IMR-90 (cell line): Measurements from ENCODE around the gene ARSB. TPM values are rescaled to one million over a fixed set of nuclear protein-coding genes. Genes with fewer than 3 reads are reported as not detected.

Experiments
- ATAC-seq: fragments of 200-7000 bp; cut with Tn5 transposase; 2 replicates; pipeline ENCODE4 v1.9.1; 2020; ENCODE audit warnings: low read depth, mild to moderate bottlenecking, moderate library complexity
- BruUV-seq: library from RNA; stranded (reverse); fragments of 400-500 nt; replicated peaks from 2 replicates; lab custom pipeline; 2021; lab: Mats Ljungman, UMichigan
- CTCF ChIA-PET: fragments of 300-600 bp; formaldehyde crosslinking; extraction: SDS; loops from one replicate; lab custom pipeline; 2021; ENCODE audit warnings: antibody characterized with exemption; lab: Yijun Ruan, JAX
- POLR2A ChIA-PET: fragments of 300-600 bp; sonication (Branson Sonifier 250); formaldehyde crosslinking; loops from one replicate; lab custom pipeline; 2022; ENCODE audit warnings: antibody characterized with exemption; ENCODE audit not compliant: unreplicated experiment; lab: Charles Lee
- DNase-seq: peaks from one replicate; pipeline ENCODE4 v3.0.0; 2013
- H2AFZ ChIP-seq: replicated peaks from 2 replicates; pipeline ENCODE3; 2013; ENCODE audit warnings: low read length, mild to moderate bottlenecking; ENCODE audit not compliant: poor library complexity
- H2AK5ac ChIP-seq: 2 replicates; pipeline ENCODE4 v1.6.1; 2013; ENCODE audit warnings: low read depth, low read length, inconsistent platforms
- H2AK9ac ChIP-seq: replicated peaks from 2 replicates; pipeline ENCODE3; 2013; ENCODE audit warnings: mild to moderate bottlenecking, low read depth, low read length, moderate library complexity; ENCODE audit not compliant: poor library complexity
- H2BK120ac ChIP-seq: 2 replicates; pipeline ENCODE4 v1.6.1; 2013; ENCODE audit warnings: low read depth, low read length, inconsistent platforms
- H2BK15ac ChIP-seq: 3 replicates; pipeline ENCODE4 v1.6.1; 2013; ENCODE audit warnings: low read depth, low read length, inconsistent platforms
- H2BK20ac ChIP-seq: 2 replicates; pipeline ENCODE4 v1.6.1; 2013; ENCODE audit warnings: low read depth, mild to moderate bottlenecking, inconsistent platforms, low read length, moderate library complexity
- H2BK5ac ChIP-seq: 2 replicates; pipeline ENCODE4 v1.6.1; 2013; ENCODE audit warnings: mild to moderate bottlenecking, low read depth, low read length, inconsistent platforms; ENCODE audit not compliant: poor library complexity, severe bottlenecking
- H3K14ac ChIP-seq: replicated peaks from 2 replicates; pipeline ENCODE4 v1.6.1; 2013; ENCODE audit warnings: low read depth, low read length, inconsistent platforms
- H3K18ac ChIP-seq: 2 replicates; pipeline ENCODE4 v1.6.1; 2013; ENCODE audit warnings: low read depth, low read length, control low read depth
- H3K23ac ChIP-seq: 2 replicates; pipeline ENCODE4 v1.6.1; 2013; ENCODE audit warnings: low read depth, low read length, inconsistent platforms
- H3K27ac ChIP-seq: 2 replicates; pipeline ENCODE4 v1.5.1; 2013; ENCODE audit warnings: mild to moderate bottlenecking, control low read depth, low read length; ENCODE audit not compliant: insufficient read depth
- H3K27me3 ChIP-seq: 2 replicates; pipeline ENCODE4 v1.6.1; 2013; ENCODE audit warnings: low read length; ENCODE audit not compliant: control insufficient read depth, insufficient read depth
- H3K36me3 ChIP-seq: 2 replicates; pipeline ENCODE4 v1.6.1; 2013; ENCODE audit warnings: low read length, mixed read lengths; ENCODE audit not compliant: control insufficient read depth, insufficient read depth
- H3K4ac ChIP-seq: 2 replicates; pipeline ENCODE4 v1.6.1; 2013; ENCODE audit warnings: low read depth, low read length, inconsistent platforms
- H3K4me1 ChIP-seq: 2 replicates; pipeline ENCODE4 v1.6.1; 2013; ENCODE audit warnings: low read length, mixed read lengths; ENCODE audit not compliant: control insufficient read depth, insufficient read depth
- H3K4me2 ChIP-seq: 2 replicates; pipeline ENCODE4 v1.6.1; 2013; ENCODE audit warnings: low read depth, mild to moderate bottlenecking, control low read depth, low read length, moderate library complexity
- H3K4me3 ChIP-seq: 2 replicates; pipeline ENCODE4 v1.5.1; 2013; ENCODE audit warnings: low read depth, mild to moderate bottlenecking, control low read depth, low read length, moderate library complexity; ENCODE audit not compliant: insufficient read depth
- H3K56ac ChIP-seq: 2 replicates; pipeline ENCODE4 v1.6.1; 2013; ENCODE audit warnings: low read length, inconsistent platforms; ENCODE audit not compliant: insufficient read depth; ENCODE audit errors: extremely low read depth
- H3K79me1 ChIP-seq, 2 experiments: 2 replicates each; pipeline ENCODE4 v1.6.1; 2013; ENCODE audit warnings: low read length in 2 of 2, inconsistent platforms in 1 of 2, low read depth in 1 of 2
- H3K9ac ChIP-seq: 2 replicates; pipeline ENCODE4 v1.6.1; 2013; ENCODE audit warnings: low read depth, low read length, control low read depth
- H3K9me1 ChIP-seq: 2 replicates; pipeline ENCODE4 v1.6.1; 2013; ENCODE audit warnings: low read length, inconsistent platforms; ENCODE audit not compliant: insufficient read depth
- H3K9me3 ChIP-seq: 2 replicates; pipeline ENCODE4 v1.6.1; 2013; ENCODE audit warnings: low read length; ENCODE audit not compliant: control insufficient read depth, insufficient read depth
- H4K20me1 ChIP-seq: 2 replicates; pipeline ENCODE4 v1.6.1; 2013; ENCODE audit warnings: low read length, inconsistent platforms; ENCODE audit not compliant: insufficient read depth
- H4K5ac ChIP-seq: 2 replicates; pipeline ENCODE4 v1.6.1; 2013; ENCODE audit warnings: mild to moderate bottlenecking, low read depth, low read length, control low read depth
- H4K8ac ChIP-seq, 2 experiments: 2 replicates each; pipeline ENCODE4 v1.6.1; 2013; ENCODE audit warnings: low read depth in 2 of 2, low read length in 2 of 2, control low read depth in 1 of 2, inconsistent platforms in 1 of 2
- H4K91ac ChIP-seq: 2 replicates; pipeline ENCODE4 v1.6.1; 2013; ENCODE audit warnings: low read depth, low read length, inconsistent platforms; ENCODE audit not compliant: insufficient read depth
- CHD1 ChIP-seq: IDR thresholded peaks from 2 replicates; pipeline ENCODE4 v1.6.1; 2012; ENCODE audit warnings: low read depth, low read length, improper control_type of control experiment
- POLR2A ChIP-seq: IDR thresholded peaks from 2 replicates; pipeline ENCODE4 v1.6.1; 2012; ENCODE audit warnings: mild to moderate bottlenecking, low read depth, low read length
- RAD21 ChIP-seq: IDR thresholded peaks from 2 replicates; pipeline ENCODE4 v1.6.1; 2012; ENCODE audit warnings: low read length, improper control_type of control experiment
- WGBS, 2 experiments: methylation state at CpG; one replicate each; pipeline versions ENCODE4 v1.1.5 to v1.1.7; 2013; ENCODE audit warnings: missing lambda C conversion rate in 2 of 2; ENCODE audit not compliant: insufficient read length in 1 of 2; ENCODE audit errors: extremely low coverage in 2 of 2; 5-methylcytosine and 5-hydroxymethylcytosine counted together
- dilution Hi-C: fragments of 300-500 bp; cut with HindIII; formaldehyde crosslinking; loops from one replicate; pipeline ENCODE4 v1.14.3; 2018; ENCODE audit warnings: low sequenced_read_pairs; ENCODE audit not compliant: unreplicated experiment
- in situ Hi-C: fragments of 300-500 bp; cut with MboI; formaldehyde crosslinking; loops from 3 replicates; pipeline ENCODE4 v1.14.3; 2019; ENCODE audit warnings: low sequenced_read_pairs, inconsistent platforms, mixed read lengths
- intact Hi-C: fragments of 100-400 bp; cut with micrococcal nuclease; formaldehyde crosslinking; loops from 2 replicates; pipeline ENCODE4 v1.10.0; 2022
- polyA plus RNA-seq, 3 experiments: library from polyadenylated mRNA; depleted of rRNA; stranded (reverse); fragments of >200 nt; gene quantifications; 2 replicates each; pipeline ENCODE4 v1.2.3, GENCODE V29; 2012; ENCODE audit warnings: low replicate concordance in 1 of 3
- total RNA-seq: library from RNA; depleted of rRNA; stranded (reverse); fragments of >200 nt; gene quantifications from 2 replicates; pipeline ENCODE4 v1.2.3, GENCODE V29; 2012

ARSB gene
- total and polyA plus RNA-seq, 2 of the 4 experiments (the other 2 are of a cell fraction) = 16.0 to 16.3 TPM

DNA sequence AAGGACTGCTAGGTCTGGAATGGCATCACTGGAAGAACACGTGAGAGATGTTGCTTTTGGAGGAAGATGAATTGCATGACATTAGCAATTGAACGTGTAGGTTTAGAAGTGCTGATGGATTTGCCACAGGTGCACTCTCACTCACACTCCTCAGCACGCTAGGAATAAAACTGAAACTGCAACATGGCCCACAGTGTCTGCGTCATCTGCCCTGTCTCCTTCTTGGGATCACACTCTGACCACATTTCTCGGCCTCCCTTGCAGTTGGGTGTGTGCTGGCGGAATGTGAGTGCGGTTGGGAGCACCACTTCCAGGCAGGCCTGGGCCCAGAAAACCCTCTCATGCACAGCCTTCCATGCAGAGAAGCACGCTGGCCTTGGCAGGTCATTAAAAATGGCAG lies 183.7 kb downstream of the ARSB start:
- Histone ChIP-seq H3K4me3 (no peak overlapping the region), H2BK20ac (no peak overlapping the region; the same call in 1 of the 2 replicates), H3K79me1 (peaks cover 0 to 3% of the 10 kb centered on the region in 2 experiments; a peak in 1 of 4 replicates), H3K27me3 (no peaks in the 10 kb centered on the region), H2AK5ac (peak overlapping the region; percentile 62; the same call in 1 of the 2 replicates), H3K18ac (no peak overlapping the region), H3K56ac (no peak overlapping the region), H3K4me1 (peaks cover 23% of the 10 kb centered on the region), H3K9me1 (peaks cover 21% of the 10 kb centered on the region), H4K8ac (no peak overlapping the region), H2AK9ac (no peak overlapping the region), H3K36me3 (no peaks in the 10 kb centered on the region), H3K9ac (no peak overlapping the region), H3K14ac (no peak overlapping the region), H3K23ac (no peak overlapping the region), H2AFZ (no peak overlapping the region), H4K5ac (no peak overlapping the region), H4K91ac (no peak overlapping the region), H3K4me2 (no peak overlapping the region), H4K20me1 (no peaks in the 10 kb centered on the region), H2BK15ac (no peak overlapping the region), H3K9me3 (no peaks in the 10 kb centered on the region), H3K27ac (no peak overlapping the region), H2BK120ac (no peak overlapping the region), H3K4ac (no peak overlapping the region; the same call in 1 of the 2 replicates), H2BK5ac (no peak overlapping the region)
- ATAC-seq = no peak
- dilution Hi-C loops = no loop called here
- TF ChIP-seq RAD21 (no peak), CHD1 (no peak), POLR2A (no peak)
- ChIA-PET POLR2A (no interaction called here), CTCF (no interaction called here)
- in situ Hi-C loops = no loop called here
- WGBS, 2 experiments = 80% methylated on average over 1 of the region's 8 CpGs; no CpG with 5 or more reads in 1 of the 2 experiments
- BruUV-seq = no TSS peak
- DNase-seq = no peak
- intact Hi-C loops = no loop called here
